Natural killer cell (primary cell): ENCODE results near the gene SLITRK2. TPM values are rescaled to one million over a fixed set of nuclear protein-coding genes. Genes with fewer than 3 reads are reported as not detected.

ENCODE experiments used
- ATAC-seq, 3 donors: fragments of 150-1000 bp in 2 of 3; fragments of 200-7000 bp in 1 of 3; cut with Tn5 transposase; 1 replicate in 1 of 3; 2 replicates in 2 of 3; pipeline ENCODE4 v1.10.0; 2021; ENCODE audit warnings: mild to moderate bottlenecking in 2 of 3, moderate library complexity in 2 of 3
- DNase-seq, 2 donors: peaks; one replicate each; pipeline versions ENCODE4 v3.0.0 to v3.0.0-alpha.2; 2013 to 2021; ENCODE audit warnings: mixed read lengths in 1 of 2
- H3K27ac ChIP-seq: one replicate; pipeline ENCODE4 v1.5.1; 2013; ENCODE audit warnings: mild to moderate bottlenecking, low read length
- H3K27me3 ChIP-seq: one replicate; pipeline ENCODE4 v1.6.1; 2013; ENCODE audit warnings: low read length; ENCODE audit not compliant: control insufficient read depth, insufficient read depth
- H3K36me3 ChIP-seq: one replicate; pipeline ENCODE4 v1.6.1; 2013; ENCODE audit warnings: low read length; ENCODE audit not compliant: control insufficient read depth, insufficient read depth
- H3K4me1 ChIP-seq: one replicate; pipeline ENCODE4 v1.6.1; 2013; ENCODE audit warnings: low read length; ENCODE audit not compliant: control insufficient read depth, insufficient read depth
- H3K4me3 ChIP-seq: one replicate; pipeline ENCODE4 v1.5.1; 2013; ENCODE audit warnings: low read length
- H3K9me3 ChIP-seq: one replicate; pipeline ENCODE4 v1.6.1; 2013; ENCODE audit warnings: low read length; ENCODE audit not compliant: control insufficient read depth, insufficient read depth
- H3K27ac Mint-ChIP-seq, 2 donors: one replicate each; pipeline ENCODE4 v1.8.0; 2022; ENCODE audit warnings: mild to moderate bottlenecking in 2 of 2, mixed read lengths in 2 of 2, moderate library complexity in 1 of 2
- H3K27me3 Mint-ChIP-seq, 2 donors: one replicate each; pipeline ENCODE4 v1.8.0; 2022; ENCODE audit warnings: low read depth in 2 of 2, mixed read lengths in 2 of 2
- H3K36me3 Mint-ChIP-seq: one replicate; pipeline ENCODE4 v1.8.0; 2022; ENCODE audit warnings: mixed read lengths
- H3K4me1 Mint-ChIP-seq, 2 donors: one replicate each; pipeline ENCODE4 v1.8.0; 2022; ENCODE audit warnings: mixed read lengths in 2 of 2
- H3K4me3 Mint-ChIP-seq: one replicate; pipeline ENCODE4 v1.8.0; 2022; ENCODE audit warnings: mild to moderate bottlenecking, moderate library complexity, mixed read lengths
- H3K9me3 Mint-ChIP-seq, 2 donors: one replicate each; pipeline ENCODE4 v1.8.0; 2022; ENCODE audit warnings: mixed read lengths in 2 of 2
- WGBS: methylation state at CpG from one replicate; pipeline ENCODE4 v1.1.7; 2013; ENCODE audit warnings: missing lambda C conversion rate; ENCODE audit not compliant: insufficient coverage; 5-methylcytosine and 5-hydroxymethylcytosine counted together
- intact Hi-C: fragments of 100-400 bp; cut with micrococcal nuclease; formaldehyde crosslinking; loops from one replicate; pipeline ENCODE4 v1.14.2; 2022
- total RNA-seq, 4 donors: library from RNA; stranded (reverse); fragments of 120-200 nt in 1 of 4; gene quantifications; one replicate each; pipeline versions ENCODE4 v1.2.3 to v1.2.4, GENCODE V29; 2013 to 2022
- TF ChIP-seq, protein P1 (sequence below): fragments of 200-600 bp; IDR thresholded peaks from one replicate; pipeline ENCODE4 v1.8.0; 2022; ENCODE audit warnings: antibody characterized with exemption

Gene SLITRK2
- total RNA-seq, 3 donors from 2014 or later (not counting 1 experiment from before 2014, with no cell fraction given) = not detected

- no peaks in the 10 kb centered on the region for H3K4me1 Mint-ChIP-seq
- H3K36me3 Mint-ChIP-seq = no peaks in the 10 kb centered on the region
- intact Hi-C loops = no loop called here
- WGBS = 50% methylated on average over 1 of the region's 2 CpGs
- no peaks in the 10 kb centered on the region for H3K27me3 ChIP-seq
- DNase-seq (no peak), ATAC-seq (no peak)
- TF ChIP-seq, protein P1, sequence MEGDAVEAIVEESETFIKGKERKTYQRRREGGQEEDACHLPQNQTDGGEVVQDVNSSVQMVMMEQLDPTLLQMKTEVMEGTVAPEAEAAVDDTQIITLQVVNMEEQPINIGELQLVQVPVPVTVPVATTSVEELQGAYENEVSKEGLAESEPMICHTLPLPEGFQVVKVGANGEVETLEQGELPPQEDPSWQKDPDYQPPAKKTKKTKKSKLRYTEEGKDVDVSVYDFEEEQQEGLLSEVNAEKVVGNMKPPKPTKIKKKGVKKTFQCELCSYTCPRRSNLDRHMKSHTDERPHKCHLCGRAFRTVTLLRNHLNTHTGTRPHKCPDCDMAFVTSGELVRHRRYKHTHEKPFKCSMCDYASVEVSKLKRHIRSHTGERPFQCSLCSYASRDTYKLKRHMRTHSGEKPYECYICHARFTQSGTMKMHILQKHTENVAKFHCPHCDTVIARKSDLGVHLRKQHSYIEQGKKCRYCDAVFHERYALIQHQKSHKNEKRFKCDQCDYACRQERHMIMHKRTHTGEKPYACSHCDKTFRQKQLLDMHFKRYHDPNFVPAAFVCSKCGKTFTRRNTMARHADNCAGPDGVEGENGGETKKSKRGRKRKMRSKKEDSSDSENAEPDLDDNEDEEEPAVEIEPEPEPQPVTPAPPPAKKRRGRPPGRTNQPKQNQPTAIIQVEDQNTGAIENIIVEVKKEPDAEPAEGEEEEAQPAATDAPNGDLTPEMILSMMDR = no peak
- no peak overlapping the region for H3K4me3 Mint-ChIP-seq
- no peak overlapping the region for H3K4me3 ChIP-seq
- H3K9me3 ChIP-seq = no peaks in the 10 kb centered on the region
- no peaks in the 10 kb centered on the region for H3K4me1 ChIP-seq
- H3K27ac ChIP-seq = no peak overlapping the region
- no peak overlapping the region for H3K27ac Mint-ChIP-seq
- H3K36me3 ChIP-seq = no peaks in the 10 kb centered on the region
- no peaks in the 10 kb centered on the region for H3K27me3 Mint-ChIP-seq
- H3K9me3 Mint-ChIP-seq = peaks cover 0 to 2% of the 10 kb centered on the region in 2 donors
Measured at GRCh38 chrX:145803508-145803907, 14.1 kb upstream of the SLITRK2 start.

GRCh38 chrX:145813081-145813480 lies 4.5 kb upstream of the SLITRK2 start:
- no peak for ATAC-seq
- no peaks in the 10 kb centered on the region for H3K9me3 Mint-ChIP-seq
- Histone ChIP-seq H3K4me3 (no peak overlapping the region), H3K9me3 (no peaks in the 10 kb centered on the region), H3K4me1 (no peaks in the 10 kb centered on the region), H3K27me3 (no peaks in the 10 kb centered on the region), H3K27ac (no peak overlapping the region), H3K36me3 (no peaks in the 10 kb centered on the region)
- no peak for DNase-seq
- no peak overlapping the region for H3K4me3 Mint-ChIP-seq
- peaks cover 9 to 22% of the 10 kb centered on the region in 2 donors for H3K27me3 Mint-ChIP-seq
- TF ChIP-seq, protein P1 = no peak
- H3K4me1 Mint-ChIP-seq = no peaks in the 10 kb centered on the region
- no peak overlapping the region for H3K27ac Mint-ChIP-seq
- 80% methylated on average over 1 of the region's 1 CpG for WGBS
- peaks cover 7% of the 10 kb centered on the region for H3K36me3 Mint-ChIP-seq
- intact Hi-C loops = no loop called here

DNA sequence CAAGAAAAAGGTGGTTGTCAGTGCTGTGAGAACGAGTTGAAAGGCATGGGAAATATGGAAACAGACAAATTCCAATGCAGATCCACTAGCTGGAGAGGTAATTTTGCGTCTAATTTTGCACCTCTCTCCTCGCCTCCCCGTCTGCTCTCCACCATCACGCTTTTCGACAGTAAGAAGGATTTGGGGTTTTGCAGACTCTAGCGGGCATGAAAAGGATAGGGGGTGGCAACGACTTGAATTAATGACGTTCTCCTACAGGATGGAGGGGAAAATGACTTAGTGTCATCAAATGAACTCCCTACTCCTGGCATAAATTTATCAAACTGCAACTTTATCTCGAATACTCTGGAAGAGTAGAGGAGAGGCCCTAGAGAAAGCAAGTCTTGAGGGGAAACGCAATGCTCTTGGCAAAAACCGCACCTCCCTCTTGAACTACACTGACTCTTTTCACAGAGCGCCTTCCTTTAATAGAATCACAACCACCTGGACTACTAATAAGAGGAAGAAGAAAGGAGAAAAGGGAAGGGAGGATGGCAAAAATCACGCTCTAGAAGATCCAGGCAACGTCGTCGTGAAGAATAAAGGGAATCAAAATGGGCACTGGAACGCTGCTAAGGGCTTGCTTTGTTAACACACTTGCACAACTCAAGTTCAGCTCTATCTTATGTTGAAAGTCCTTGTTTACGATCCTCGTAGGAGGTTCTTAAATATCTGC lies 871 bp upstream of the SLITRK2 start:
- 0% methylated on average over 8 of the region's 20 CpGs for WGBS
- no peak overlapping the region for H3K4me3 ChIP-seq

More for the DNA sequence above, 871 bp upstream of the SLITRK2 start:
- Mint-ChIP-seq H3K27ac (no peak overlapping the region), H3K9me3 (no peaks in the 10 kb centered on the region), H3K4me1 (no peaks in the 10 kb centered on the region), H3K4me3 (no peak overlapping the region), H3K27me3 (peaks cover 16 to 44% of the 10 kb centered on the region in 2 donors), H3K36me3 (peaks cover 7% of the 10 kb centered on the region)
- no peaks in the 10 kb centered on the region for H3K27me3 ChIP-seq
- no peaks in the 10 kb centered on the region for H3K36me3 ChIP-seq
- intact Hi-C loops = no loop called here
- no peaks in the 10 kb centered on the region for H3K4me1 ChIP-seq
- H3K27ac ChIP-seq = no peak overlapping the region
- no peaks in the 10 kb centered on the region for H3K9me3 ChIP-seq
- no peak for ATAC-seq
- DNase-seq = no peak
- TF ChIP-seq, protein P1 = no peak
